Prostate gland (tissue), 2 donors: ENCODE results near the gene DCC. TPM values are rescaled to one million over a fixed set of nuclear protein-coding genes. Genes with fewer than 3 reads are reported as not detected.

Source experiments
- DNase-seq: peaks from one replicate; pipeline ENCODE4 v3.0.0-alpha.2; 2019; ENCODE audit warnings: low spot score
- H3K27ac ChIP-seq, 2 donors: fragments of 200-600 bp; sonication (generic); 2 replicates each; pipeline ENCODE4 v1.5.1; 2017 to 2019
- H3K27me3 ChIP-seq: fragments of 200-600 bp; sonication (generic); replicated peaks from 2 replicates; pipeline ENCODE4 v1.5.1; 2019; ENCODE audit not compliant: insufficient read depth
- H3K36me3 ChIP-seq, 2 donors: fragments of 200-600 bp; sonication (generic); 1 replicate in 1 of 2; 2 replicates in 1 of 2; pipeline versions ENCODE4 v1.5.1 to v1.8.1; 2017 to 2019
- H3K4me1 ChIP-seq: fragments of 200-600 bp; sonication (generic); replicated peaks from 2 replicates; pipeline ENCODE4 v1.5.1; 2019
- H3K4me3 ChIP-seq, 2 donors: fragments of 200-600 bp; sonication (generic); 2 replicates each; pipeline ENCODE4 v1.5.1; 2017 to 2019
- H3K9me3 ChIP-seq: fragments of 200-600 bp; sonication (generic); 2 replicates; pipeline ENCODE4 v1.5.1; 2017
- POLR2A ChIP-seq: fragments of 450-650 bp; IDR thresholded peaks from one replicate; pipeline ENCODE4 v1.6.1; 2016; ENCODE audit warnings: antibody characterized with exemption, mild to moderate bottlenecking
- POLR2AphosphoS5 ChIP-seq: sonication (generic); formaldehyde crosslinking; IDR thresholded peaks from one replicate; pipeline ENCODE4 v1.6.1; 2017; ENCODE audit warnings: antibody characterized with exemption
- WGBS: methylation state at CpG from one replicate; pipeline ENCODE4 v1.1.5; 2018; 5-methylcytosine and 5-hydroxymethylcytosine counted together
- intact Hi-C: fragments of 100-400 bp; cut with DNase I; formaldehyde crosslinking; loops from one replicate; pipeline ENCODE4 v1.14.2; 2022
- total RNA-seq, 2 donors: library from RNA; depleted of rRNA; stranded (reverse); fragments of >200 nt; gene quantifications; one replicate each; pipeline ENCODE4 v1.1.0, GENCODE V29; 2016
- TF ChIP-seq, protein P1 (sequence below), 4 experiments: fragments of 200-600 bp in 2 of 4; fragments of 450-650 bp in 2 of 4; sonication (generic) in 2 of 4; IDR thresholded peaks; 1 replicate in 3 of 4; 2 replicates in 1 of 4; pipeline ENCODE4 v1.5.1; 2016 to 2019; ENCODE audit warnings: antibody characterized with exemption in 4 of 4, mild to moderate bottlenecking in 2 of 4, moderate library complexity in 2 of 4

Gene DCC
- total RNA-seq, 2 donors from 2014 or later: 0.55 to 3.7 TPM

DNA sequence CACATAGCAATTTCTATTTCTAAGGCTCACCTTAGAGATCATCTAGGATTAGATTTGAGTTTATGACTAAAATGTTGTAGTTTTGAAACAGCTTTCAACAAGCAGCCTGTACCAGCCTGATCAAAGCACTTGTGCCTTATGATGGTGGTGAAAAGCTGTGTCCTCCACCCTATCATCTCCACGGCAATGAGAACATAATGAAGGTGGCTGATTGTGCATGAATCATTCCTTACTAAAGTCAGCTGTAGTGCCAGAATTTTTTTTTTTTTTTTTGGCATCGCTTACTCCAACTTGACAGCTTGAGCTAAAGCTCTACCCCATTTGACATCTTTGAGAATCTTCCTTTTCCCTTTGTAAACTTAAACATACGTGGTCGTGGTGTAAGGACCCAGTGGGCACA, 86.0 kb downstream of the DCC start:
- Histone ChIP-seq H3K27ac (no peak overlapping the region), H3K4me3 (no peak overlapping the region), H3K36me3 (no peaks in the 10 kb centered on the region), H3K9me3 (no peaks in the 10 kb centered on the region), H3K27me3 (no peaks in the 10 kb centered on the region), H3K4me1 (no peaks in the 10 kb centered on the region)
- no peak for DNase-seq
- intact Hi-C loops: no loop called here
- TF ChIP-seq POLR2AphosphoS5 (no peak), POLR2A (no peak)
- TF ChIP-seq, protein P1, sequence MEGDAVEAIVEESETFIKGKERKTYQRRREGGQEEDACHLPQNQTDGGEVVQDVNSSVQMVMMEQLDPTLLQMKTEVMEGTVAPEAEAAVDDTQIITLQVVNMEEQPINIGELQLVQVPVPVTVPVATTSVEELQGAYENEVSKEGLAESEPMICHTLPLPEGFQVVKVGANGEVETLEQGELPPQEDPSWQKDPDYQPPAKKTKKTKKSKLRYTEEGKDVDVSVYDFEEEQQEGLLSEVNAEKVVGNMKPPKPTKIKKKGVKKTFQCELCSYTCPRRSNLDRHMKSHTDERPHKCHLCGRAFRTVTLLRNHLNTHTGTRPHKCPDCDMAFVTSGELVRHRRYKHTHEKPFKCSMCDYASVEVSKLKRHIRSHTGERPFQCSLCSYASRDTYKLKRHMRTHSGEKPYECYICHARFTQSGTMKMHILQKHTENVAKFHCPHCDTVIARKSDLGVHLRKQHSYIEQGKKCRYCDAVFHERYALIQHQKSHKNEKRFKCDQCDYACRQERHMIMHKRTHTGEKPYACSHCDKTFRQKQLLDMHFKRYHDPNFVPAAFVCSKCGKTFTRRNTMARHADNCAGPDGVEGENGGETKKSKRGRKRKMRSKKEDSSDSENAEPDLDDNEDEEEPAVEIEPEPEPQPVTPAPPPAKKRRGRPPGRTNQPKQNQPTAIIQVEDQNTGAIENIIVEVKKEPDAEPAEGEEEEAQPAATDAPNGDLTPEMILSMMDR (IDR thresholded peaks at IDR 0.05): no peak
- 81% methylated on average over 4 of the region's 4 CpGs for WGBS

GRCh38 chr18:52426462-52426861, 86.5 kb downstream of the DCC start:
- H3K4me1 ChIP-seq: no peaks in the 10 kb centered on the region
- no peaks in the 10 kb centered on the region for H3K36me3 ChIP-seq
- TF ChIP-seq, protein P1 (IDR thresholded peaks at IDR 0.05): no peak
- TF ChIP-seq POLR2AphosphoS5: no peak
- H3K4me3 ChIP-seq: no peak overlapping the region
- H3K9me3 ChIP-seq: no peaks in the 10 kb centered on the region
- 68% methylated on average over 1 of the region's 1 CpG for WGBS
- intact Hi-C loops: no loop called here
- H3K27ac ChIP-seq: no peak overlapping the region
- no peaks in the 10 kb centered on the region for H3K27me3 ChIP-seq
- DNase-seq: no peak

- H3K27me3 ChIP-seq: no peaks in the 10 kb centered on the region
- H3K4me1 ChIP-seq: no peaks in the 10 kb centered on the region
- no peaks in the 10 kb centered on the region for H3K9me3 ChIP-seq
- TF ChIP-seq POLR2AphosphoS5 (no peak), POLR2A (no peak)
- TF ChIP-seq, protein P1 (IDR thresholded peaks at IDR 0.05): no peak
- H3K36me3 ChIP-seq: no peaks in the 10 kb centered on the region
- DNase-seq: no peak
- intact Hi-C loops: no loop called here
- WGBS: 87% methylated on average over 4 of the region's 4 CpGs
- no peak overlapping the region for H3K4me3 ChIP-seq
- no peak overlapping the region for H3K27ac ChIP-seq
Measured at GRCh38 chr18:52427521-52428175, 87.7 kb downstream of the DCC start.

DNA sequence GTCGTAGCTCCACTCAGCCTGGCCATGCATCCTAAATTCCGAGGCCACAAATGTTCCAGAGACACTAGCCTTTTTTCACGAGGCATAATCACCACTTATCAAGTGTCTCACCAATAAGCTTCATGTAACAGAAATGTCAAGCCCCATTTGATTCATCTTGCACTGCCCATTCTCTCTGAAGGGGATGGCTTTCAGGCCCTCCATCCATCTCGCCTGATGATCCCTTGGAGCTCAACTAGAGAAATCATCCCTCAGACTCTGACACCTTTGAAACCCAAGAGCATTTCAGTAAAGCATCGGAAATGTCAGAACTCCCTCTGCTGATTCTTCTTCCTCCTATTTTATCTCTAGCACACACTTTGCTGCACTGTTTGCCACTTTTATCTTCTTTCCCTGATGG, 91.7 kb downstream of the DCC start:
- no peaks in the 10 kb centered on the region for H3K36me3 ChIP-seq
- H3K27me3 ChIP-seq: no peaks in the 10 kb centered on the region
- no peak overlapping the region for H3K4me3 ChIP-seq
- no peak for DNase-seq
- WGBS: 95% methylated on average over 5 of the region's 5 CpGs
- H3K9me3 ChIP-seq: no peaks in the 10 kb centered on the region
- no peak for TF ChIP-seq POLR2A
- TF ChIP-seq, protein P1 (IDR thresholded peaks at IDR 0.05): no peak
- TF ChIP-seq POLR2AphosphoS5: no peak
- intact Hi-C loops: no loop called here
- no peaks in the 10 kb centered on the region for H3K4me1 ChIP-seq
- H3K27ac ChIP-seq: no peak overlapping the region

GRCh38 chr18:52433797-52434196, 93.8 kb downstream of the DCC start:
- no peaks in the 10 kb centered on the region for H3K36me3 ChIP-seq
- intact Hi-C loops: no loop called here
- H3K27ac ChIP-seq: no peak overlapping the region
- no peaks in the 10 kb centered on the region for H3K4me1 ChIP-seq
- H3K4me3 ChIP-seq: no peak overlapping the region
- H3K9me3 ChIP-seq: no peaks in the 10 kb centered on the region
- H3K27me3 ChIP-seq: no peaks in the 10 kb centered on the region
- no peak for DNase-seq
- no peak for TF ChIP-seq POLR2A
